Activated naive CD4-positive, alpha-beta T cell treated with anti-CD3 and anti-CD28 coated beads, Interleukin-2, amount 50 U/mL, for 24 hours (primary cell): ENCODE measurements around the gene NSG2.

Source experiments
- H3K27ac Mint-ChIP-seq: one replicate; pipeline ENCODE4 v1.8.0; 2021; ENCODE audit warnings: mild to moderate bottlenecking, mixed read lengths
- H3K27me3 Mint-ChIP-seq: one replicate; pipeline ENCODE4 v1.8.0; 2021; ENCODE audit warnings: mixed read lengths
- H3K36me3 Mint-ChIP-seq: one replicate; pipeline ENCODE4 v1.8.0; 2021; ENCODE audit warnings: mixed read lengths
- H3K4me1 Mint-ChIP-seq: one replicate; pipeline ENCODE4 v1.8.0; 2021; ENCODE audit warnings: mixed read lengths
- H3K4me3 Mint-ChIP-seq: one replicate; pipeline ENCODE4 v1.8.0; 2021; ENCODE audit warnings: mild to moderate bottlenecking, mixed read lengths
- H3K9me3 Mint-ChIP-seq: one replicate; pipeline ENCODE4 v1.8.0; 2021; ENCODE audit warnings: mixed read lengths

NSG2 gene

DNA sequence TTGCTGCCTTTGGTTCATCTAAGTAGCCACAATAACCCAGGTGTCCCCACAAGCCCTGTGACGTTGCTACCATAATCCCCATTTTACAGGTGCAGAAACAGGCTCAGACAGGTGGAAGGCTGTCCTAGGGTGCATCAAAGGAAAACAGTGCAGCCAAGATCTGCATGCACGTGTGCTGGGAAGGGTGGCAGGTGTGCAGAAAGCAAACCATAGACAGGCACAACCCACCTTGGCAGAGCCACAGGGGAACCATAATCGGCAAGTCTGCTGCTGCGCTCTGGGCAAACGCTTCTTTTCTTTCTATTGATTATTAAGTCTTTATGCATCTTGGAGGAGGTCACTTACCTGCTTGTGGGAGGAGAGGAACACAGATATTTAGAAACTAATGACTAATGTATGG is 7.1 kb downstream of the NSG2 start:
- no peaks in the 10 kb centered on the region for H3K4me1 Mint-ChIP-seq
- H3K4me3 Mint-ChIP-seq = no peak overlapping the region
- no peak overlapping the region for H3K27ac Mint-ChIP-seq
- H3K36me3 Mint-ChIP-seq = no peaks in the 10 kb centered on the region
- peaks cover 2% of the 10 kb centered on the region for H3K27me3 Mint-ChIP-seq
- no peaks in the 10 kb centered on the region for H3K9me3 Mint-ChIP-seq

DNA sequence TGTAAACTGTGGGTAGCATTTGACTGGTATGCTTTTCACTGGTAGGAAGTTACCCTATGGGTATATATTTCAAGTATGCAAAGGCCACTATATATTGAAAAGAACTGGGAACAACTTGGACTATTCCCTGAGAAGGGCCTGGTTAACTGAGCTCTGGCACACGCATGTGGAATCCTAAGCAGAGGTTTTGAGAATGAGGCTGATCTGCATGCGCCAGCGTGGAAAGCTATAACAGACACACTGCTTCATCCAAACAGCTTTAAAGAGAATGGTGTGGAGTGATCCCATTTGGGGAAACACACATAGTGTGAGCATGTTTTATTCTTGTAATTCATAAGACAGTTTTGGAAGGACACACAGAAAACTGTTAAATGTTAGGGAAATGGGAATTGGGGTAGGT is 8.4 kb downstream of the NSG2 start:
- H3K27ac Mint-ChIP-seq = no peak overlapping the region
- H3K9me3 Mint-ChIP-seq = no peaks in the 10 kb centered on the region
- H3K36me3 Mint-ChIP-seq = no peaks in the 10 kb centered on the region
- H3K27me3 Mint-ChIP-seq = peaks cover 2% of the 10 kb centered on the region
- no peaks in the 10 kb centered on the region for H3K4me1 Mint-ChIP-seq
- H3K4me3 Mint-ChIP-seq = no peak overlapping the region

DNA sequence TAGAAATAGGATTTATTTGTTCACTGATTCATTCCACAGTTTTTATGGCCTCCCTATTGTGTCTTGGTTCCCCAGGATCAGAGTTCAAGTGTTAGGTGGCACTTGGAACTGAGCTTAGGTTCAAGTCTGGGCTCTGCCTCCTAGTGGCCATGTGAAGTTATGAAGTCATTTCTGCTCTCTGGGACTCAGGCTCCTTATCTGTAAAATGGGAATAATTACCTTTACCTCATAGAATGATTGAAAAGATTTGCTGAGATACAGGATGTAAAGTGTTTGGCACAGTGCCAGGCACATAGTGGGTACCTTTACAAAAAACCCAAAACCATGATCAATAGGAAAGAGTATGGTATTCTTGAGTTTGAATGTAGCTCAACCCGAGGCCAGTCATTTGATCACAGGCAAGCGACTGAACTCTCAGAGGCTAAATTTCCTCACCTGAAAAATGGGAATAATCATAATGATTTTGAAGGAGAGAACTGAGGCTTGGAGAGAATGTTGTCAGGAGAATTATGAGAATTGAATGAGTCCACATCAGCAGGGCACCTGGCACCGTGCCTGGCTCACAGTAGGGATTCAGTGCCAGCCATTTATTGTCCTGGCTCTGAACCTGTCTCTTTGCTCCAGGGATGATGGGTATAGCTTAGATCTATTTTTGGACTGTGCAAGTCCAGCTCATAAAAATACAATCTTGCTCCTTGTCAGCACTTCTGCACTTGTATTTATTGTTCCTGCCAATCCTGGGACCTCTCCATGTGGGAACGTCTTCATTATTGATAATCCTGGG is 10.8 kb downstream of the NSG2 start:
- Mint-ChIP-seq H3K27ac (no peak overlapping the region), H3K27me3 (no peaks in the 10 kb centered on the region), H3K4me1 (no peaks in the 10 kb centered on the region), H3K4me3 (no peak overlapping the region), H3K9me3 (no peaks in the 10 kb centered on the region), H3K36me3 (no peaks in the 10 kb centered on the region)

DNA sequence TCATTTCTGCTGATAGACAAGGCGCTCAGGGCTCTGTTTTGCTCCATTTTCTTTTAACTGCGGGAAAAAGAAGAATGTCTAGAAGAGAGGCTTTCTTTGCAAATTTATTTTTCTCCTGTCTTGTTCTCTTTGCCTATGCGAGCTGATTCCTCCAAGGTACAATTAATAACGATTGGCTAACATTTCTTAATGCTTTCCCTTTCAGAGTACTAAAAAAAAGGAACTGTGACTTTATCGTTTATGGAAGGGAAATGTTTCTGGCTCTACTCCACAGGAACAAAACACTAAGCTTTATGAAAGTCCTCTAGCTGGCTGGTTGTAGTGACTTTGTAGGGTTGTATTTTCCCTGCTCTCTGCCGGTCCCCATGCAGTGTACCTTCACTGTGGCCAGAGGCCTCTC is 11.7 kb downstream of the NSG2 start:
- peaks cover 2% of the 10 kb centered on the region for H3K27me3 Mint-ChIP-seq
- H3K4me1 Mint-ChIP-seq = no peaks in the 10 kb centered on the region
- no peaks in the 10 kb centered on the region for H3K36me3 Mint-ChIP-seq
- H3K27ac Mint-ChIP-seq = no peak overlapping the region
- H3K4me3 Mint-ChIP-seq = no peak overlapping the region
- H3K9me3 Mint-ChIP-seq = no peaks in the 10 kb centered on the region

DNA sequence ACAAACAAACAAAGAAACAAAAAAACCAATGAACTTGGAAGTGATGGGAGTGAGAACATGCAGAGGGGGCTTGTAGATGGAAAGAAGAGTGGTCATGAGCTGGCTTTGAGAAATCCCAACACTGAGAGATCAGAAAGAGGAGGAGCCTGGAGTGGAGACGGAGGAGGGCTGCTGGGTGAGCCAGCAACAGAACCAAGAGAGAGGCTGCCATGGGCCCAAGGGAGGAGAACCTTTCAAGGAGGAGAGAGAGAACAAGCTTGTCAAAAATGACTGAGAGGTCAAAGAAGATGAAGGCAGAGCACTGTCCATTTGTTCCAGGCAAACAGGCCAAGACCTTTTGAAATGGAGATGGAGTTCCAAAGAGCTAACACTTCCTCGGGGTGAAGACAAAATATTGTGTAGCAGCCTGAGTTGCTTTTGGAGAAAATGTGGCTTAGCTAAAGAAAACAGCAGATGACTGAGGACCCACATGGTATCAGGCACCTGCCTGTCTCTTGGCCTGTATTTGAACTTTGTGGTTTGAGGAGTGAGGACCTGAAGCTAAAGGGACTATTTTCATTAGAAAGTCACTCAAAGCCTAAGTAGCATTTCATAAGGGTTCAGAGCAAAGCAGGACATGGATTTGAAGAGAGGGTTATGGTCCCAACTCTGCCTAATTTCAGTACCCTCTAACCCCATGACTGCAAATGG is 13.1 kb downstream of the NSG2 start:
- Mint-ChIP-seq H3K9me3 (no peaks in the 10 kb centered on the region), H3K27me3 (peaks cover 6% of the 10 kb centered on the region), H3K36me3 (no peaks in the 10 kb centered on the region), H3K27ac (no peak overlapping the region), H3K4me3 (no peak overlapping the region), H3K4me1 (no peaks in the 10 kb centered on the region)

DNA sequence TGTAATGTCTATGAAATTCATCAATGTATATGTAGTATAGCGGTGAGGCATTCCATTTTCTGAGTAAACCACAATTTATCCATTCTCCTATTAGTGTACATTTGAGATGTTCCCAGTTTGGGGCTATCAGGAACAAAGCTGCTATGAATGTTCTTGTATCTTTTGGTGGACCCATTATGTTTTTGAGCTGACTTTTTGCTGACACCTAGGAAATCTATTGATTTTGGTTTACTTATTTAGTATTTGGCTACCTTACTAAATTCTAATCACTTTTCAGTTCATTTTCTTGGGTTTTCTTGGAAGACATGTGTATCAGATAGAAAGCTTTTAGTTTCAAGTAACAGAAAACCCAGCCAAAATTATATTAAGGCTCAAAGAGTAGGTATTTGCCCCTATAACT is 13.7 kb downstream of the NSG2 start:
- Mint-ChIP-seq H3K4me3 (no peak overlapping the region), H3K4me1 (no peaks in the 10 kb centered on the region), H3K36me3 (no peaks in the 10 kb centered on the region), H3K9me3 (no peaks in the 10 kb centered on the region), H3K27ac (no peak overlapping the region), H3K27me3 (peaks cover 8% of the 10 kb centered on the region)

DNA sequence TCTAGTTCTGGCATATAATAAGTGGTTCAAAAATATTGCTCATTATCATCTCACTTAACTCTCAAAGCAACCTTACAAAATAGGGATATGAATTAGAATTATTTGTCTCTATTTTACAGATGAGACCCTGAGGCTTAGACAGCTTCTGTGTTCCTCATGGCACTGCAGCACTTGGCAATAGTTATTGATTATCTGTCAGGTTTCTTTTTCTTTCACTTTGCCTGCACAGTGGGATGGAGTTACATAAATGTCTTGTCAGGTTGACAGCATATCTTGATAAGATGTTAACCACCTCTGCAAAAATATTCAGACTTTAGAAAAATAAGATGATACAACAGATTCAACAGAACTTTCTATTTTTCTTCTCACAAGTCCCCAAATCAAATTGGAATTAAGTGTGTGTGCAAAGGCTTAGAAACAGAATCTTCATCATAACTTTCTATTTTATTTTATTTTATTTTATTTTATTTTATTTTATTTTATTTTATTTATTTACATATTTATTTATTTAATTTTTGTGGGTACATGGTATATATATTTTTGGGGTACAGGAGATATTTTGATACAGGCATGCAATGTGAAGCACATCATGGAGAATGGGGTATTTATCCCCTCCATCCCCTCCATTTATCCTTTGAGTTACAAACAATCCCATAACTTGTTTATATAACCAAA is 17.7 kb downstream of the NSG2 start:
- Mint-ChIP-seq H3K9me3 (no peaks in the 10 kb centered on the region), H3K4me1 (no peaks in the 10 kb centered on the region), H3K4me3 (no peak overlapping the region), H3K27me3 (peaks cover 26% of the 10 kb centered on the region), H3K27ac (no peak overlapping the region), H3K36me3 (no peaks in the 10 kb centered on the region)

DNA sequence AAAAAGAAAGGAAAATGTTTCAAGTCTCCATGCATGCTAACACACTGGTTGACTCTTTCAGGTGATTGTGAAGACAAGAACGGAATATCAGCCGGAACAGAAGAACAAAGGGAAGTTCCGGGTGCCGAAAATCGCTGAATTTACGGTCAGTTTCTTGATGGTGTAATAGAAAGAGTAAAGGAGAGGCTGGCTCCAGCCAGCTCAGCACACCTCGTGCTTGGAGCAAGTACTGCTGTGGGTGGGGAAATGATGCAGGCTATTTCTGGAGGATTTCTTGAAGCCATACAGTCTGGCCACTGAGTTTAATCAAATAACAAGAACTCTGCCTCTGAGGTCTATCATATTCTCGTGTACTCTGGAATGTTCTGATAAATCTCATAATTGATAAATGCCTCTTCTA is 18.7 kb downstream of the NSG2 start:
- Mint-ChIP-seq H3K4me1 (no peaks in the 10 kb centered on the region), H3K9me3 (no peaks in the 10 kb centered on the region), H3K27me3 (peaks cover 26% of the 10 kb centered on the region), H3K4me3 (no peak overlapping the region), H3K36me3 (no peaks in the 10 kb centered on the region), H3K27ac (no peak overlapping the region)

DNA sequence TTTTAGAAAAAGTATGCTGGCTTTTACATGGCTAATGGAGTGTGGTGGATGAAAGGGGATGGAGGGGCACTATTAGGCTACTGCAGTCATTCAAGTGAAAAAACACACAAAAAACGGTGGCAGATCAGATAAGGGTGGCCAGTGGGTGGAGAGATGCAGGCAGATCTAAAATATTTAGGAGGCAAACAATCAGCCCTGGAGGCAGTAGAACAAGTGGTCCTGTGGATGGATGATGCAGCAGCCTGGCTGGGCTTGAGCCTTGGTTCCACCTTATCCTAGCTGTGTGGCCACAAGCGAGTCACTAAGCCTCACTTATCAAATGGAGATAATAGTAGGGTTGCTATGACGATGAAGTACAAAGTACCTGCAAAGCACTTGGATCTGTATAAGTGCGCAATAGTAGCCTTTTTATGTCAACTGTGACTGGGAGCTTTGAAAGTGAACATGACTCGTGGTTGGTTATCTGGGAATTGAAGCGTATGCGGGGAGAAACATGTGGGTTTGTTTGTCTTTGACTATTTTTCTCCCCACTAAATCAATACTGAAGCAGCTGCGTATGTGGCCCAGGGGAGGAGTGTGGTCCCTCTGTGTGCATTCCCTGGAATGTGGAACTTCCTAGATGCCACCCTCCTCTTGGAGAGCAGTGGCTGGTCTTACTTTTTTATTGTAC is 20.2 kb downstream of the NSG2 start:
- H3K4me1 Mint-ChIP-seq = no peaks in the 10 kb centered on the region
- no peaks in the 10 kb centered on the region for H3K9me3 Mint-ChIP-seq
- no peaks in the 10 kb centered on the region for H3K36me3 Mint-ChIP-seq
- H3K4me3 Mint-ChIP-seq = no peak overlapping the region
- H3K27ac Mint-ChIP-seq = no peak overlapping the region
- H3K27me3 Mint-ChIP-seq = peaks cover 26% of the 10 kb centered on the region

DNA sequence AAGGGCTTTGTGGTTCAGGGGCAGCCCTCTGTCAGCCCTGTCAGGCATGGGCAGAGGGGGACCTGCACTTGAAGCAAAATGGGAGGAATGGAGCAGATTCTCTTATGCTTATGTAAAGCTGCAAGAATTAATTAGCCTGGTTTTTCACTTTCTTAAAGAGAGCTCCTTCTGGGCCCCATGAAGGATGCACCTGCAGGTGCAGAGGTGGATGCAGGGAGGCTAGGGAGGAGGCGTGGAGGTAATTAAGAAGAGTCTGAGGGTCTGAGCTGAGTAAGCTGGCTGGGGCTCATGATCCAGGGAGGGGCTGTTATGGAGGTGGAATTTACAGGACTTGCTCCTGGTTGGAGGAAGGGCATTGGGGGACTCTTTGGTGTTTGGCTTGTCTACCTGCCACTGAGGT is 22.0 kb downstream of the NSG2 start:
- Mint-ChIP-seq H3K36me3 (no peaks in the 10 kb centered on the region), H3K9me3 (no peaks in the 10 kb centered on the region), H3K4me3 (no peak overlapping the region), H3K4me1 (no peaks in the 10 kb centered on the region), H3K27me3 (peaks cover 24% of the 10 kb centered on the region), H3K27ac (no peak overlapping the region)

DNA sequence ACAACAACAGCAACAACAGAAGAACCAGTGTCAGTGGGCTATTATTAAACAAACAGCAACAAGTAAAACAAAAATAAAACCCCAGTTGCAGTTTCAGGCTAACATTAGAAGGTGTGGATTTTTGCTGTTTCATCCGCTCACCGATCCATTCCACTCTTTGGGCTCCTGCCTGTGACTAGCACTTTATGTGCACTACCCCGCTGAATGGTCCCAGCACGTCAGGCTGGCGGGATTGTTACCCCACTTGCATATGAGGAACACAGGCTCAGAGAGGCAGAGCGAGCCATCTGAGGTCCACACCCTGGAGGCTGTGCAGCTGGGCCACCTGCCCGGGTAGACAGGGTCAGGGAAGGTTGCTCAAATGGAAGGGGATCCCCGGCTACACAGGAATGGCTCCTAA is 26.0 kb downstream of the NSG2 start:
- no peaks in the 10 kb centered on the region for H3K36me3 Mint-ChIP-seq
- no peak overlapping the region for H3K27ac Mint-ChIP-seq
- no peak overlapping the region for H3K4me3 Mint-ChIP-seq
- peaks cover 8% of the 10 kb centered on the region for H3K27me3 Mint-ChIP-seq
- H3K4me1 Mint-ChIP-seq = no peaks in the 10 kb centered on the region
- no peaks in the 10 kb centered on the region for H3K9me3 Mint-ChIP-seq

DNA sequence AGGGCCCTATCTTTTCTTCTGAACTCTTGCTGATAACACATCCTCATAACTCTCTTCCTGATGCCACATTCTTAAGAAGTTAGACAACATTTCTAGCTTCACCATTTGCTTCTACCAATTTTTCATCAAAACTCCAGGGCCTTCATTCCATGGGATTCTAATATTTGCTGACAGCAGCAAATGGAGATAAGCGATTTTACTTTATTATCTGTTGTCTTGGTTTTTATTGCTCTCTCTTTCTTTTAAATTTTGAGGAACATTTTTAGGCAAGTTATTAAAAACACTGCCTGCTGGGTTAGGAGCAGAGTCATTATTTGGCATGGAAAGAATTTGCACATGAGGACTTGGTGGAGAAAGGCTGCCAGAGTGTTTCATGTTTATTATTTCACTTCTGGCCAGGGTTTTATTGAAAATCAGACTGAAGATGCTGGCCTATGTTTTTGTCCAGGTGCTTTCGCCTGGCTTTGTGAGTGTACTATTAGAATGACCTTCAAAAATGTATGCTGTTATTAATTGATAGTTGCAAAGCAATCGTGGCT is 27.7 kb downstream of the NSG2 start:
- Mint-ChIP-seq H3K27me3 (no peaks in the 10 kb centered on the region), H3K4me3 (no peak overlapping the region), H3K27ac (no peak overlapping the region), H3K36me3 (no peaks in the 10 kb centered on the region), H3K4me1 (no peaks in the 10 kb centered on the region), H3K9me3 (no peaks in the 10 kb centered on the region)

DNA sequence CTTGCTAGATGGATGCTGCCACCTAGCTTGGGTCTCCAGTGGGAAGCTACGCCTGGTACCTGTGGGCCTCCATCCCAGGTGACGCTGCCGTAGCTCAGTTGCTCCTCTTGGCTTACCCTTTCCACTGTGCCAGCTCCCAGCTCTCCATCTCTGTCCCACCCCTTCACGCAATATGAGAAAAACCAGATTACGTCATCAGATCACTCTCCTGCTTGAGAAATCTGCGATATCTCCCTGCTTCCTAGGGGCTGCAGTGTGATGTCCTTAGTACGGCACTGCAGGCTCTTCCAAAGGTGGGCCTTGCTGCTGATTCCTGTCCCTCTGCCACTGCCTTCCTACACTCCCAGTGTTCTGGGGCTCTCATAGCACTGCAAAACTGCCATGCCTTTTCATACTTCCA is 28.9 kb downstream of the NSG2 start:
- Mint-ChIP-seq H3K4me1 (no peaks in the 10 kb centered on the region), H3K4me3 (no peak overlapping the region), H3K9me3 (no peaks in the 10 kb centered on the region), H3K27ac (no peak overlapping the region), H3K27me3 (no peaks in the 10 kb centered on the region), H3K36me3 (no peaks in the 10 kb centered on the region)

DNA sequence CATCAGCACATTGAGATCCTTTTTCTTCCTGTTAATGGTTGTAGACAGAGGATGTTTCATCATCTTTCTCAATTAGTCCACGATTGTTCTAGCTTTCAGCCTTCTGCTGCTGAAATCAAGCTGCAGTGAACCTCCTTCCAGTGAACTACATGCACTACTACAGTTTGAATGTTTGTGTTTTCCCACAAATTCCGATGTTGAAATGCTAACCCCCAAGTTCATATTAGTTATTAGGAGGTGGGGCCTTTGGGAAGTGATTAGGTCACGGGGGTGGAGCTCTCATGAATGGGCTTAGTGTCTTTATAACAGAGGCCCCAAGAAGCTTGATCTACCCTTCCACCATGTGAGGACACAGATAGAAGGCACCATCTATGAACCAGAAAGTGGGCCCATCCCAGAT is 32.9 kb downstream of the NSG2 start:
- H3K4me3 Mint-ChIP-seq = no peak overlapping the region
- H3K27me3 Mint-ChIP-seq = peaks cover 2% of the 10 kb centered on the region
- H3K27ac Mint-ChIP-seq = no peak overlapping the region
- no peaks in the 10 kb centered on the region for H3K9me3 Mint-ChIP-seq
- H3K36me3 Mint-ChIP-seq = no peaks in the 10 kb centered on the region
- no peaks in the 10 kb centered on the region for H3K4me1 Mint-ChIP-seq

DNA sequence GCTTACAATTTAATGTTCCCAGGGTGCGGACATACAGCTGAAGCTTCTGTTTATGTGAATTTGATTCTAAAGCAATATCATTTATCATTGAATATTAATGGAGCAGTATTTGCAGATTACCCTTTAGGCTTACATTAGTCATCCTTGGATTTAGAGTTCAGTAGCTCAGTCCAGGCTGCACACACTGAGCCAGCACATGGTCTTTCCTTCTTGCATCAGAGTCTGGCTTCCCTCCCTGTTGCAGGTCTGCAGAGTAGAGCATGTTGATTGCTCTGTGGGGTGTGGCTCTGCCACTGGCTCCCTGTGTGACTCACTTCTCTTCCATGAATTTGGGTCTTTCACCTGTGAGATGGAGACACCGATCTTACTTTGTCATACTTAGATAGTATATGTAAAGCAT is 36.8 kb downstream of the NSG2 start:
- H3K9me3 Mint-ChIP-seq = no peaks in the 10 kb centered on the region

More for the DNA sequence above, 36.8 kb downstream of the NSG2 start:
- Mint-ChIP-seq H3K4me3 (no peak overlapping the region), H3K4me1 (no peaks in the 10 kb centered on the region), H3K36me3 (no peaks in the 10 kb centered on the region), H3K27ac (no peak overlapping the region), H3K27me3 (peaks cover 2% of the 10 kb centered on the region)
